BLaER1 (cell line): Measurements from ENCODE around the gene ARFGEF2.

Source experiments
- H3K27ac ChIP-seq: shearing (Covaris generic); formaldehyde crosslinking; 2 replicates; pipeline ENCODE4 v1.8.1; 2022
- H3K27me3 ChIP-seq: shearing (Covaris generic); formaldehyde crosslinking; 2 replicates; pipeline ENCODE4 v1.8.1; 2022
- H3K36me3 ChIP-seq: shearing (Covaris generic); formaldehyde crosslinking; 2 replicates; pipeline ENCODE4 v1.8.1; 2022
- H3K4me1 ChIP-seq: shearing (Covaris generic); formaldehyde crosslinking; 2 replicates; pipeline ENCODE4 v1.8.1; 2022
- H3K4me2 ChIP-seq: shearing (Covaris generic); formaldehyde crosslinking; 2 replicates; pipeline ENCODE4 v1.8.1; 2022
- H3K4me3 ChIP-seq: shearing (Covaris generic); formaldehyde crosslinking; 2 replicates; pipeline ENCODE4 v1.8.1; 2022
- H3K9ac ChIP-seq: shearing (Covaris generic); formaldehyde crosslinking; 2 replicates; pipeline ENCODE4 v1.8.1; 2022
- H3K9me3 ChIP-seq: shearing (Covaris generic); formaldehyde crosslinking; 2 replicates; pipeline ENCODE4 v1.8.1; 2022
- H4K20me1 ChIP-seq: shearing (Covaris generic); formaldehyde crosslinking; 2 replicates; pipeline ENCODE4 v1.8.1; 2022
- Cebpa-rat ChIP-seq: shearing (Covaris generic); IDR thresholded peaks from 2 replicates; pipeline ENCODE4 v1.8.1; 2022

The ARFGEF2 gene

GRCh38 chr20:48937674-48938073 is 16.2 kb downstream of the ARFGEF2 start:
- peaks cover 71% of the 10 kb centered on the region for H4K20me1 ChIP-seq
- H3K4me2 ChIP-seq, result no peak overlapping the region
- H3K9ac ChIP-seq, result no peak overlapping the region
- peaks cover 8% of the 10 kb centered on the region; the same call in 1 of the 2 replicates for H3K9me3 ChIP-seq
- no peak overlapping the region for H3K4me3 ChIP-seq
- H3K4me1 ChIP-seq, result no peaks in the 10 kb centered on the region
- no peak overlapping the region for H3K27ac ChIP-seq
- H3K27me3 ChIP-seq, result no peaks in the 10 kb centered on the region
- no peak for TF ChIP-seq Cebpa-rat
- peaks cover 31% of the 10 kb centered on the region for H3K36me3 ChIP-seq

- H3K27me3 ChIP-seq, result no peaks in the 10 kb centered on the region
- H3K9me3 ChIP-seq, result peaks cover 8% of the 10 kb centered on the region; the same call in 1 of the 2 replicates
- H3K4me3 ChIP-seq, result no peak overlapping the region
- no peak overlapping the region for H3K9ac ChIP-seq
- TF ChIP-seq Cebpa-rat, result no peak
- no peak overlapping the region for H3K4me2 ChIP-seq
- no peak overlapping the region for H3K27ac ChIP-seq
- peaks cover 32% of the 10 kb centered on the region for H3K36me3 ChIP-seq
- peaks cover 63% of the 10 kb centered on the region for H4K20me1 ChIP-seq
- H3K4me1 ChIP-seq, result no peaks in the 10 kb centered on the region
Measured at GRCh38 chr20:48938670-48939069, 17.2 kb downstream of the ARFGEF2 start.

- H3K4me2 ChIP-seq, result no peak overlapping the region
- no peak overlapping the region for H3K4me3 ChIP-seq
- no peak overlapping the region for H3K9ac ChIP-seq
- no peaks in the 10 kb centered on the region for H3K4me1 ChIP-seq
- TF ChIP-seq Cebpa-rat, result no peak
- peaks cover 4% of the 10 kb centered on the region; the same call in 1 of the 2 replicates for H3K9me3 ChIP-seq
- no peak overlapping the region for H3K27ac ChIP-seq
- H4K20me1 ChIP-seq, result peaks cover 72% of the 10 kb centered on the region
- no peaks in the 10 kb centered on the region for H3K27me3 ChIP-seq
- peaks cover 47% of the 10 kb centered on the region for H3K36me3 ChIP-seq
Measured at GRCh38 chr20:48940170-48940569, 18.7 kb downstream of the ARFGEF2 start.

- Histone ChIP-seq H3K27me3 (no peaks in the 10 kb centered on the region), H3K36me3 (peaks cover 59% of the 10 kb centered on the region), H3K4me2 (no peak overlapping the region), H3K9ac (no peak overlapping the region), H3K4me1 (no peaks in the 10 kb centered on the region), H4K20me1 (peaks cover 81% of the 10 kb centered on the region), H3K9me3 (peaks cover 2% of the 10 kb centered on the region; the same call in 1 of the 2 replicates), H3K4me3 (no peak overlapping the region), H3K27ac (no peak overlapping the region)
- TF ChIP-seq Cebpa-rat, result no peak
Measured at GRCh38 chr20:48941467-48941866, 20.0 kb downstream of the ARFGEF2 start.

GRCh38 chr20:48942730-48943129 is 21.2 kb downstream of the ARFGEF2 start:
- no peak overlapping the region for H3K4me3 ChIP-seq
- H3K27me3 ChIP-seq, result no peaks in the 10 kb centered on the region
- no peak overlapping the region for H3K4me2 ChIP-seq
- H4K20me1 ChIP-seq, result peaks cover 68% of the 10 kb centered on the region
- H3K4me1 ChIP-seq, result no peaks in the 10 kb centered on the region
- H3K27ac ChIP-seq, result no peak overlapping the region
- peaks cover 63% of the 10 kb centered on the region for H3K36me3 ChIP-seq
- no peak overlapping the region for H3K9ac ChIP-seq
- no peak for TF ChIP-seq Cebpa-rat
- H3K9me3 ChIP-seq, result no peaks in the 10 kb centered on the region

- H3K36me3 ChIP-seq, result peaks cover 80% of the 10 kb centered on the region
Measured at GRCh38 chr20:48944663-48945297, 23.3 kb downstream of the ARFGEF2 start.

GRCh38 chr20:48945840-48946514 is 24.5 kb downstream of the ARFGEF2 start:
- no peak for TF ChIP-seq Cebpa-rat
- Histone ChIP-seq H3K4me1 (0 out of 2 replicates have a peak, but pooled peaks cover 7% of the 10 kb centered on the region), H3K36me3 (peaks cover 90% of the 10 kb centered on the region), H3K9ac (no peak overlapping the region), H3K4me3 (no peak overlapping the region), H3K27me3 (no peaks in the 10 kb centered on the region), H3K27ac (no peak overlapping the region), H4K20me1 (peaks cover 51% of the 10 kb centered on the region), H3K4me2 (no peak overlapping the region), H3K9me3 (no peaks in the 10 kb centered on the region)

More at GRCh38 chr20:48944663-48945297, 23.3 kb downstream of the ARFGEF2 start:
- Histone ChIP-seq H3K27ac (no peak overlapping the region), H3K27me3 (no peaks in the 10 kb centered on the region), H4K20me1 (peaks cover 56% of the 10 kb centered on the region), H3K9me3 (no peaks in the 10 kb centered on the region), H3K9ac (no peak overlapping the region), H3K4me2 (no peak overlapping the region), H3K4me3 (no peak overlapping the region), H3K4me1 (0 out of 2 replicates have a peak, but pooled peaks cover 7% of the 10 kb centered on the region)
- TF ChIP-seq Cebpa-rat, result no peak

- H3K36me3 ChIP-seq, result peaks cover 90% of the 10 kb centered on the region
- no peak overlapping the region for H3K4me2 ChIP-seq
- H3K9me3 ChIP-seq, result no peaks in the 10 kb centered on the region
- no peak overlapping the region for H3K4me3 ChIP-seq
- H3K27ac ChIP-seq, result no peak overlapping the region
- no peak for TF ChIP-seq Cebpa-rat
- no peaks in the 10 kb centered on the region for H3K27me3 ChIP-seq
- 0 out of 2 replicates have a peak, but pooled peaks cover 7% of the 10 kb centered on the region for H3K4me1 ChIP-seq
- H3K9ac ChIP-seq, result no peak overlapping the region
- peaks cover 49% of the 10 kb centered on the region for H4K20me1 ChIP-seq
Measured at GRCh38 chr20:48948612-48949011, 27.1 kb downstream of the ARFGEF2 start.

DNA sequence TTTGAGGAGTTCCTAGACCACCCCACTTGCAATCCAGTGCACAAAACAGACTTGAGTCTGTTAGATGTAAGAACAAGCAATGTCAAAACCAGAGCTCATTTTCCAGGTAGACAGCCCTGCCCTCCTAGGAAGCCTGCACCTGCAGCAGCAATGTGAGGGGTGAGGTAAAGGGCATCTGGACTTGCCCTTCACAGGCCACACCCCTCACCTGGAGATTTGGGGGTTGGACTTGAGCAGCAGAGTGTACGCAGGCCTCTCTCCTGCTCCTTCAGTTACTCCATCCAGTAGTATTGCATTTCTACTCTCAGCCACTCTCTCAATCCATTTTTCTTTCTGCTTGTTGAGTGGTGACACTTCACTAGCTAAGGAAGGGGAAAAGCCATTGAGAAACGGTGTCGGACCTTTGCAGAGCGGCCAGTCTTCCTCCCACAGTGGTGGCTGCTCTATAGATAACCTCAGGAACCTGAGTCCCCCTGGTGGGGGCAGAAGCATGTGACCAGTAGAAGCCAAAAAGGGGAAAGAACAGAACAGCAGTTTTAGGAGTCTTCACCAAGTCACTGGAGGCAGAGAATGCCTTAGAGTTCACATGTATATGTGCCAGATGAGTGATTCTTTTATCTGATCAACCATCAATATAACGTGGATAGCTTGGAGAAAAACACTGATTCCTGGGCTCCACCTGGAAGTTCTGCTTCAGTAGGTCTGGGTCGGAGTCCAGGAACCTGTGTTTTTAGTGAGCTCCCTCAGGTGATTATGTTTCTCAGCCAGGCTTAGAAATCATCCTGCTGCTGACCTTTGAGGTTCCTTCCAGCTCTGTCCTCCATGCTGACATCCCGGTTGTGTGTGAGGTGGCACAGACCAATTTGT is 28.0 kb downstream of the ARFGEF2 start:
- Histone ChIP-seq H3K36me3 (peaks cover 90% of the 10 kb centered on the region), H3K9me3 (no peaks in the 10 kb centered on the region)

More for the DNA sequence above, 28.0 kb downstream of the ARFGEF2 start:
- Histone ChIP-seq H3K4me3 (no peak overlapping the region), H4K20me1 (peaks cover 43% of the 10 kb centered on the region), H3K4me2 (no peak overlapping the region), H3K27me3 (no peaks in the 10 kb centered on the region), H3K9ac (no peak overlapping the region), H3K4me1 (peaks cover 12% of the 10 kb centered on the region), H3K27ac (no peak overlapping the region)
- no peak for TF ChIP-seq Cebpa-rat
